GM23338 (cell line): ENCODE results near the gene FEN1.

Experiments used
- CTCF ChIP-seq, 2 experiments: fragments of 200-600 bp in 1 of 2; sonication (generic) in 1 of 2; conservative IDR thresholded peaks; 2 replicates each; pipeline versions ENCODE4 v1.5.1 to v1.6.1; 2016 to 2017; ENCODE audit warnings: antibody characterized with exemption in 2 of 2, low read depth in 2 of 2, mild to moderate bottlenecking in 2 of 2, moderate library complexity in 1 of 2
- POLR2AphosphoS5 ChIP-seq: IDR thresholded peaks from 2 replicates; pipeline ENCODE4 v1.6.1; 2016; ENCODE audit warnings: antibody characterized with exemption, low read depth

GRCh38 chr11:61754534-61755482, 37.9 kb upstream of the FEN1 start:
- TF ChIP-seq CTCF (conservative IDR thresholded peaks at IDR 0.05; ENCODE audit: low read depth in 2 of 2), result no peak
- no peak for TF ChIP-seq POLR2AphosphoS5
